GM10248 (cell line): ENCODE data around the gene SYNPO2.

Experiments
- CTCF ChIA-PET: fragments of 300-600 bp; sonication (Branson Sonifier 250); formaldehyde crosslinking; extraction: SDS; loops from one replicate; lab custom pipeline; 2021; ENCODE audit warnings: antibody characterized with exemption; lab: Yijun Ruan, JAX
- POLR2A ChIA-PET: fragments of 350-650 bp; sonication (Branson Sonifier 250); formaldehyde crosslinking; extraction: SDS; loops from one replicate; lab custom pipeline; 2020; ENCODE audit warnings: antibody characterized with exemption; lab: Yijun Ruan, JAX
- DNase-seq: peaks from one replicate; pipeline ENCODE4 v3.0.0; 2012; ENCODE audit errors: extremely low spot score
- TF ChIP-seq, protein P1 (sequence below): IDR thresholded peaks from 2 replicates; pipeline ENCODE4 v1.5.1; 2012; ENCODE audit warnings: mild to moderate bottlenecking, low read depth; ENCODE audit errors: extremely low read depth, missing control alignments, control extremely low read depth

SYNPO2 gene

DNA sequence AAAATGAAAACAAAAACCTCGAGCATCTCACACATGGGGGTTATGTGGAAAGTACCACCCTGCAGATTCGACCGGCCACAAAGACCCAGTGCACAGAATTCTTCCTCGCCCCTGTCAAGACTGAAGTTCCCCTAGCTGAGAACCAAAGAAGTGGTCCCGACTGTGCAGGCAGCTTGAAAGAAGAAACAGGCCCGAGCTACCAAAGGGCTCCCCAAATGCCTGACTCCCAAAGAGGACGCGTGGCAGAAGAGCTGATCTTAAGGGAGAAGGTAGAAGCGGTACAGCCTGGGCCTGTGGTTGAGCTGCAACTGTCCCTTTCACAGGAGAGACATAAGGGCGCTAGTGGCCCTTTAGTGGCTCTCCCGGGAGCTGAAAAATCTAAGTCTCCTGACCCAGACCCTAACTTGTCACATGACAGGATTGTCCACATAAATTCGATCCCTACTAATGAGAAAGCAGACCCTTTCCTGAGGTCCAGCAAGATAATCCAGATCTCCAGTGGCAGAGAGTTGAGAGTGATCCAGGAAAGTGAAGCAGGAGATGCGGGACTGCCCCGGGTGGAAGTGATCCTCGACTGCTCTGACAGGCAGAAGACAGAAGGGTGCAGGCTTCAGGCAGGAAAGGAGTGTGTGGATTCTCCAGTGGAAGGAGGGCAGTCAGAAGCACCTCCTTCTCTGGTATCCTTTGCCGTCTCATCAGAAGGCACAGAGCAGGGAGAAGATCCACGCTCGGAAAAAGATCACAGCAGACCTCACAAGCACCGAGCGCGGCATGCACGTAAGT, 138.2 kb downstream of the SYNPO2 start:
- no peak for DNase-seq
- ChIA-PET CTCF (interaction anchor here (1.7 to 12.2 kb wide), 2 partner anchors 15 to 17 kb away, joined by 4 to 103 read pairs; no protein-coding TSS in a partner anchor), POLR2A (no interaction called here)
- TF ChIP-seq, protein P1, sequence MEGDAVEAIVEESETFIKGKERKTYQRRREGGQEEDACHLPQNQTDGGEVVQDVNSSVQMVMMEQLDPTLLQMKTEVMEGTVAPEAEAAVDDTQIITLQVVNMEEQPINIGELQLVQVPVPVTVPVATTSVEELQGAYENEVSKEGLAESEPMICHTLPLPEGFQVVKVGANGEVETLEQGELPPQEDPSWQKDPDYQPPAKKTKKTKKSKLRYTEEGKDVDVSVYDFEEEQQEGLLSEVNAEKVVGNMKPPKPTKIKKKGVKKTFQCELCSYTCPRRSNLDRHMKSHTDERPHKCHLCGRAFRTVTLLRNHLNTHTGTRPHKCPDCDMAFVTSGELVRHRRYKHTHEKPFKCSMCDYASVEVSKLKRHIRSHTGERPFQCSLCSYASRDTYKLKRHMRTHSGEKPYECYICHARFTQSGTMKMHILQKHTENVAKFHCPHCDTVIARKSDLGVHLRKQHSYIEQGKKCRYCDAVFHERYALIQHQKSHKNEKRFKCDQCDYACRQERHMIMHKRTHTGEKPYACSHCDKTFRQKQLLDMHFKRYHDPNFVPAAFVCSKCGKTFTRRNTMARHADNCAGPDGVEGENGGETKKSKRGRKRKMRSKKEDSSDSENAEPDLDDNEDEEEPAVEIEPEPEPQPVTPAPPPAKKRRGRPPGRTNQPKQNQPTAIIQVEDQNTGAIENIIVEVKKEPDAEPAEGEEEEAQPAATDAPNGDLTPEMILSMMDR: no peak

DNA sequence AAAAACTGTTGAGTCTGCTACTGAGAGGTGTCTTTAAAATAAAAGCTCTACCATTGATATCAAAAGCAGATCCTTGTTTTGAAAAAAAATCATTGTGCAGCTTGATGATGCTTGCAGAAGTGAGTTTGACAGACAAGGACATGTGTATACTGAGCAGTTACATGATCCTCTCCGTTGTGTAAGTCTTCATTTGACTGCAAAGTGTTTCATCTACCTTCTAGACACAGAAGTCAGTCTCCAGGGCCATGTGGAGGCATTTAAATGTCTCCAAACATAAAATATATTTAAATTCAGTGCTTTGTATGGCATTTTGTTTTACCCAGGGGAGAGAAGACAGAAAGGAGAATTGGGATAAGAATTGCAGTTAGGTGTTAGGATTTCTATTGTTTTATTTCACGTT, 139.2 kb downstream of the SYNPO2 start:
- no peak for DNase-seq
- ChIA-PET POLR2A (no interaction called here), CTCF (interaction anchor here (12.2 kb wide), 1 partner anchor 14 kb away, joined by 103 read pairs; no protein-coding TSS in a partner anchor)
- TF ChIP-seq, protein P1: no peak

DNA sequence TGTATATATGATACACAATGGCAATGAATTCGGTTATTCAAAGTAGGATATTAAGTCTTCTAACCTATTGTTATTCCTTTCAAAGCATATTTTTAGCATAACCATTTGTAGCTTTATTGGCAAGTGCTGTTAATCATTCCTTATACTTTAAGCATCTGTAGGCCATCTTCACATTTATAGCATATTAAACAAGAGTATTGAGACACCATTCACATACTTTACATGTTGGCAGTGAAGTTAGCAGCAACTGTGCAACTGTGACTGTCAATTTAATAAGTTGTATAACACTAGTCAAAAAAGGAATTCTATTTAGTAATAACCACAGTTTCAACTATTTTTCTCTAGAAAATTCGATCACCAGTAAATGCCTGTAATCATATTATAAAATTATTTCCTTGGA, 139.6 kb downstream of the SYNPO2 start:
- TF ChIP-seq, protein P1: no peak
- POLR2A ChIA-PET: no interaction called here
- CTCF ChIA-PET: interaction anchor here (12.2 kb wide), 1 partner anchor 14 kb away, joined by 103 read pairs; no protein-coding TSS in a partner anchor
- DNase-seq: no peak

DNA sequence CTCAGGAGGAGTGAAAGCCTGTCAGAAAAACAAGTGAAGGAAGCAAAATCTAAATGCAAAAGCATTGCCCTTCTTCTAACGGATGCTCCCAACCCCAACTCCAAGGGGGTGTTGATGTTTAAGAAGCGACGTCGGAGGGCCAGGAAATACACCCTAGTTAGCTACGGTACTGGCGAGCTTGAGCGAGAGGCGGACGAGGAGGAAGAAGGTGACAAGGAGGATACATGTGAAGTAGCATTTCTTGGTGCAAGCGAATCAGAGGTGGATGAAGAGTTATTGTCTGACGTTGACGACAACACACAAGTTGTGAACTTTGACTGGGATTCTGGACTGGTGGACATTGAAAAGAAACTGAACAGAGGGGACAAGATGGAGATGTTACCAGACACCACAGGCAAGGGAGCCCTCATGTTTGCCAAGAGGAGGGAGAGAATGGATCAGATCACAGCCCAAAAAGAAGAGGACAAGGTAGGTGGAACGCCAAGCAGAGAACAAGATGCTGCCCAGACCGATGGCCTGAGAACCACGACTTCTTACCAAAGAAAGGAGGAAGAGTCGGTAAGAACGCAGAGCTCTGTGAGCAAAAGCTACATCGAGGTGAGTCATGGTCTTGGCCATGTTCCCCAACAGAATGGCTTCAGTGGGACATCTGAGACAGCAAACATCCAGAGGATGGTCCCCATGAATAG, 141.3 kb downstream of the SYNPO2 start:
- TF ChIP-seq, protein P1: no peak
- CTCF ChIA-PET: interaction anchor here (1.0 to 12.2 kb wide), 4 partner anchors 8 to 258 kb away, joined by 3 to 103 read pairs (median 3); no protein-coding TSS in a partner anchor
- POLR2A ChIA-PET: no interaction called here

DNA sequence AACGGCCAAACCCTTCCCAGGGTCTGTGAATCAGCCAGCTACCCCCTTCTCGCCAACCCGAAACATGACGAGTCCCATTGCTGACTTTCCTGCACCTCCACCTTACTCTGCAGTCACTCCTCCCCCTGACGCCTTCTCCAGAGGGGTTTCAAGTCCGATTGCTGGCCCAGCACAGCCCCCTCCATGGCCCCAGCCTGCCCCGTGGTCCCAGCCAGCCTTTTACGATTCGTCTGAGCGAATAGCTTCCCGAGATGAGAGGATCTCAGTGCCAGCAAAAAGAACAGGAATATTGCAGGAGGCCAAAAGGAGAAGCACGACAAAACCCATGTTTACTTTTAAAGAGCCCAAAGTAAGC, 141.9 kb downstream of the SYNPO2 start:
- ChIA-PET CTCF (interaction anchor here (1.0 to 12.2 kb wide), 4 partner anchors 8 to 257 kb away, joined by 3 to 103 read pairs (median 3); no protein-coding TSS in a partner anchor), POLR2A (no interaction called here)
- TF ChIP-seq, protein P1: no peak
- DNase-seq: no peak

More for the DNA sequence above, 141.3 kb downstream of the SYNPO2 start:
- no peak for DNase-seq

DNA sequence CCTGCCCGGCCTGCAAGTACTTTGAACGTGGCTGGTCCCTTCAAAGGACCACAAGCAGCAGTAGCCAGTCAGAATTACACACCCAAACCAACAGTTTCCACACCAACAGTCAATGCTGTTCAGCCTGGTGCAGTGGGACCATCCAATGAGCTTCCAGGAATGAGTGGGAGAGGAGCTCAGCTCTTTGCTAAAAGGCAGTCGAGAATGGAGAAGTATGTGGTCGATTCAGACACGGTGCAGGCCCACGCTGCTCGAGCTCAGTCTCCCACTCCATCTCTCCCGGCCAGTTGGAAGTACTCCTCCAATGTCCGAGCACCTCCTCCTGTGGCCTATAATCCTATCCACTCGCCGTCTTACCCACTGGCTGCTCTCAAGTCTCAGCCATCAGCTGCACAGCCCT, 142.6 kb downstream of the SYNPO2 start:
- ChIA-PET CTCF (interaction anchor here (1.0 to 12.2 kb wide), 4 partner anchors 9 to 598 kb away, joined by 3 to 103 read pairs (median 3); partner anchors contain the start of gene PDE5A), POLR2A (no interaction called here)
- TF ChIP-seq, protein P1: no peak
- no peak for DNase-seq
